IPS-18c (cell line): Measurements from ENCODE around the gene DGAT2L6.

Experiments used
- H3K4me3 ChIP-seq: 2 replicates; pipeline ENCODE4 v1.7.0; 2013; ENCODE audit warnings: low read depth, mild to moderate bottlenecking, low read length, moderate library complexity; ENCODE audit not compliant: insufficient read depth
- H3K9me3 ChIP-seq: one replicate; pipeline ENCODE4 v1.6.1; 2013; ENCODE audit warnings: mild to moderate bottlenecking, low read length, moderate library complexity; ENCODE audit not compliant: control insufficient read depth, insufficient read depth

DGAT2L6 gene

GRCh38 chrX:70176938-70177533, at the start of gene DGAT2L6:
TSS of gene DGAT2L6 (plus strand) at chrX:70177483. CDS start at chrX:70177583, 100 bp downstream.
- Histone ChIP-seq H3K9me3 (peaks cover 2% of the 10 kb centered on the region), H3K4me3 (no peak within 1 kb of the TSS)

- Histone ChIP-seq H3K9me3 (peaks cover 2% of the 10 kb centered on the region), H3K4me3 (no peak overlapping the region)
These were observed 49.2 kb upstream of the DGAT2L6 start for GRCh38 chrX:70128071-70128470.

- Histone ChIP-seq H3K9me3 (peaks cover 4% of the 10 kb centered on the region), H3K4me3 (no peak overlapping the region)
These were observed 47.5 kb upstream of the DGAT2L6 start for GRCh38 chrX:70129816-70130215.

GRCh38 chrX:70132224-70132623, 45.1 kb upstream of the DGAT2L6 start:
- Histone ChIP-seq H3K9me3 (peaks cover 4% of the 10 kb centered on the region), H3K4me3 (no peak overlapping the region)

GRCh38 chrX:70132877-70133302, 44.4 kb upstream of the DGAT2L6 start:
- Histone ChIP-seq H3K9me3 (peaks cover 4% of the 10 kb centered on the region), H3K4me3 (peak overlapping the region; percentile 71; the same call in 1 of the 2 replicates)

- Histone ChIP-seq H3K9me3 (peaks cover 3% of the 10 kb centered on the region), H3K4me3 (peak within 1 kb of the TSS; percentile 71)
These were observed 43.8 kb upstream of the DGAT2L6 start, which contains the start of gene IGBP1 for GRCh38 chrX:70133303-70134115. TSS of gene IGBP1 (plus strand) at chrX:70133447. CDS start at chrX:70133948, 501 bp downstream.

- Histone ChIP-seq H3K4me3 (peak overlapping the region; percentile 71), H3K9me3 (peaks cover 2% of the 10 kb centered on the region)
These were observed 43.2 kb upstream of the DGAT2L6 start for GRCh38 chrX:70134116-70134477.

GRCh38 chrX:70138622-70139021, 38.7 kb upstream of the DGAT2L6 start:
- H3K4me3 ChIP-seq = no peak overlapping the region
- no peaks in the 10 kb centered on the region for H3K9me3 ChIP-seq

GRCh38 chrX:70139736-70140135, 37.5 kb upstream of the DGAT2L6 start:
- no peaks in the 10 kb centered on the region for H3K9me3 ChIP-seq
- no peak overlapping the region for H3K4me3 ChIP-seq

GRCh38 chrX:70141373-70141772, 35.9 kb upstream of the DGAT2L6 start:
- H3K9me3 ChIP-seq = no peaks in the 10 kb centered on the region
- no peak overlapping the region for H3K4me3 ChIP-seq

GRCh38 chrX:70166601-70167590, 10.4 kb upstream of the DGAT2L6 start:
- peaks cover 6% of the 10 kb centered on the region for H3K9me3 ChIP-seq

GRCh38 chrX:70168238-70169188, 8.8 kb upstream of the DGAT2L6 start:
- peaks cover 6% of the 10 kb centered on the region for H3K9me3 ChIP-seq
- peak overlapping the region; percentile 2 for H3K4me3 ChIP-seq

More at GRCh38 chrX:70166601-70167590, 10.4 kb upstream of the DGAT2L6 start:
- peak overlapping the region; percentile 24; the same call in 1 of the 2 replicates for H3K4me3 ChIP-seq

GRCh38 chrX:70169281-70169680, 8.0 kb upstream of the DGAT2L6 start:
- Histone ChIP-seq H3K9me3 (peaks cover 6% of the 10 kb centered on the region), H3K4me3 (no peak overlapping the region; the same call in 1 of the 2 replicates)

- Histone ChIP-seq H3K9me3 (peaks cover 9% of the 10 kb centered on the region), H3K4me3 (no peak overlapping the region)
These were observed 5.7 kb upstream of the DGAT2L6 start for GRCh38 chrX:70171624-70172023.

GRCh38 chrX:70172221-70172620, 5.1 kb upstream of the DGAT2L6 start:
- Histone ChIP-seq H3K4me3 (no peak overlapping the region), H3K9me3 (peaks cover 9% of the 10 kb centered on the region)

- Histone ChIP-seq H3K9me3 (peaks cover 9% of the 10 kb centered on the region), H3K4me3 (no peak overlapping the region)
These were observed 4.3 kb upstream of the DGAT2L6 start for GRCh38 chrX:70172964-70173363.
